Stimulated activated naive CD8-positive, alpha-beta T cell treated with anti-CD3 and anti-CD28 coated beads, Interleukin-15, Interleukin-2, amounts not matched to agents 100 U/mL and 50 U/mL, for 24 hours (primary cell): Measurements from ENCODE around the gene GNAT1.

ENCODE experiments used
- ATAC-seq: fragments of 150-1000 bp; cut with Tn5 transposase; one replicate; pipeline ENCODE4 v1.10.0; 2021
- DNase-seq: peaks from one replicate; pipeline ENCODE4 v3.0.0; 2021

The GNAT1 gene

DNA sequence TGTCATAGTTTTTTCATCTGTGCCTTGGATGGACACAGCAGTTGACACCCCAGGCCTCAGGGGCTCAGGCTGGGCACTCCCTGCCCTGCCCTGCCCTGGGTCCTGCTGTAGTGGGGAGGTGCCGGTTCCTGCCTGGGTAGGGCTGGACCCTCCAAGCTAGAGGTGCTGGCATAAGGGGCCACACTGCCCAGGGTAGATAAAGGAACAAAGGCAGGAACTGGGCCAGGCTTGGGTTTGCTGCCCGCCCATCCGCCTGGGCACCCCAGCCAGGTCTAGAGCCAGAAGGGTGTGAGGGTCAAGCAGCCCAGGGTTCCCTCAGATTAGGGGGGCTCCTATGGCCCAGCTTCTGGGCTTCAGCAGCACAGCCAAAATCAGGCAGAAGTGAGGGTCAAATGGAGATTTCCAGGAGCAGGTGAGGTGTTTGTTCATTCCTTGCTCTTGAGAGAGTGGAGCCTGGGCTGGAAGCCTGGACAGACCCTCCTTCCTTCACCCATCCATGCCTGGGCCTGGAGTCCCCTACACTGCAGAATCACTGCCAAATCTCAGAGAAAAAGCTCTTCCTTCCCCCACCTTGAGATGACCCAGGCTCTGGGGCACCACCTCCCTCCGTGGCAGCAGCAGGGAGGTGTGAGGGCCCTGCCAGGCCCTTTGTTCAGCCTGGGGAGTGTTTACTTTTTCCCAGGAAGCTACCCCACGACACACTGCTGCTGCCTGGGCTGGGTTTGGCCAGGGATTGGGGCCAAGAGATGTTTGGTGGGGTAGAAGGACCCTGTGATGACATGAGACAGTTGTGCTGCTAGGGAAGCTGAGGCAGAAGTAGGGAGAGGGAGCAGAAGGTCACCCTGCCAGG is 29.2 kb upstream of the GNAT1 start:
- DNase-seq = no peak

DNA sequence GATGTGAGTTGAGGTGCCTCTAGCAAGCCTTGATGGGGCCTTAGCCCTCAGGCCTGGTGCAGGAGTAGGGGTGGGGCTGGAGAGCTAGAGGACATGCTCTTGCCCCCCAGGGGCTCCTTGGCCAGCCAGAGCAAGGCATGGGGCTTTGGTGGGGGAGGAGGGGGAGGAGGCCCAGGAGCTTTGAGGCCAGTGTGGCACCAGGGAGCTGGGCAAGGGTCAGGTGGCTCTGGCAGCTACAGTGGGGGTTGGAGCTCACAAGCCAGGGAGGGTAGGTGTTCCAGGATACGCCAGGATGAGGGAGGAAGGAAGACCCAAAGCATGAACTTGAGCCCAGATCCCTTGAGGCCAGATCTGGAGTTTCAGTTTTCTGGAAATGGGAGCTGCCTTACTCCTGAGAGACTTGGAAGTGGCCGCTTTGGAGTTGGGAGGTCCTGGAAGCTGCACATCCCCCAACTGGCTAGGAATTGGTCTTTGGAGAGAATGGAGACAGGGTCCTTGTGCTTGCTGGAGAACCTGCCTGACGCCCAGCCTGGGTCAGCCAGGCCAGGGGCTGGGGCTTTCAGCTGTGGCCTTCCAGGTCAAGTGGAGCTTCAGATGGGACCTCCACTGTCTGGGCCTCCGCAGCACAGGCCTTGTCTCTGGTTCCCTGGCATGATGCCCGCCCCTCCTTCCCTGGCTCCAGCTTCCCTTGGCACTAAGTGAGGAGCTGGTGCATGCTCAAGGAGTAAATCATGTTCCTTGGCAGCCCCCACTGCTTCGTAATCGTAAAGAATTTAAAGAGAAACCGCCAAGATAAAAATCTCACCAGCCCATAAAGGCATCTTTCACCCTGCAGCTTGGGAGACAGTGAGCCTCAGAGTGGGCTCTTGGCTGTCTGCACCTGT is 27.6 kb upstream of the GNAT1 start:
- ATAC-seq (no peak), DNase-seq (no peak)

More for the DNA sequence above, 29.2 kb upstream of the GNAT1 start:
- no peak for ATAC-seq

DNA sequence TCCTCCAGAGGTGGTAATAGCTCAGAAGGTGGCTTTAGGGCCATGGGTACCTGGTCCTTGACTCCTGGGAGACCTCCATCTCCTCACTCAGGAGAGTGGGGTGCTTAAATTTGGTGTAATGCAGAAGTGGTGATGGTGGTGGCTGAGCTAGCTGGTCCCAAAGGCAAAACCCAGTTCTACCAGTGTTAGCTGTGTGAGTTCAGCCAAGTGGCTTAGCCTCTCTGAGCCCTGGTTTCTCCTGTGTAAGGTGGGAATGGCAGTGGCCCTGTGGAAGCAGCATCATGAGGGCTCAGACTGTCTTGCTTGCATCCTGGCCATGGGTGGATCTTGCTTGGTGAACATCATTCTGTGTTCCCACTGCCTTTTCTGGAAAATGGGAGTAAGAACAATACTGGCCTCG is 26.9 kb upstream of the GNAT1 start:
- ATAC-seq (no peak), DNase-seq (no peak)

DNA sequence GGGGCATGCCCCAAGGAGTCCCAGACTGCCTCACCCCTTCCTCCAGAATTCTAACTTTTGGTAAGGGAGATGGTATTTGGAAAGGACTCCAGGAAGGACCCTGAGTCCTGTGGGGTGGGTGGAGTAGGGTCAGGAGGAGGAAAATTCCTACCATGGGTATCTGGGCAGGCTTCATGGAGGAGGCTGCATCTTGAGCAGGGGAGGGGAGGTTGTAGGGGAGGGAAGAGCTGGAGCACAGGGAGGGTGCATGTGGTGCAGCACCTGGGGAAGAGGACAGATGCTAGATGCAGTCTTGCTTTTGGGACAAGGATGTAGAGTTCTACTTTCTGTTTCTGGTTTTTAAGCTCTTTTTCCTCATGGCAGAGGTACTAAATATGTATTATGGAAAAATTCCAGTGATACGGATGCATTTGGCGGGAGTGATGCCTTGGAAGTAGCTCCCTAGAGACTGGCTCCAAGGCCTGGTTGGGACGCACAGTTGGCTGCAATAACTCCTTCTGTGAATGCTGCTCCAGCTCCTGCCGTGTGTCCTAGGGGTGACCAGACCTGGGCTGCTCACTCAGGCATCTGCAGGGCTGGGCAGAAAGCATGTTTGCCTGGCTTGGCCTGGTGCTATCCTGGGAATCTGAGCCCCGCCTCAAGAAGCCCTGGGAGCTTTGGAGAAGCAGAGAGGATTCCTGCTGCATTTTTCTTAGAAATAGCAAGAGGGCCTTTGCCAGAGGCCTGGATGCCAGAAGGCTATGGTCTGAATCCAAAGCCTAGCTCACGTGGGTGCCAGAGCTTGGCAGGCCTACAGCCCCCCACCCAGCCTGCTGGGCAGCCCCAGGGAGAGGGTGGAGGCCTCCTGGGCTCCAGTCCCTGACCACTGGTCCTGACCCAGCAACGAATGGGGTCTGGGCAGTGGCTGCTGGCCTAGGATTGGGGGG is 26.2 kb upstream of the GNAT1 start:
- ATAC-seq (no peak), DNase-seq (no peak)

DNA sequence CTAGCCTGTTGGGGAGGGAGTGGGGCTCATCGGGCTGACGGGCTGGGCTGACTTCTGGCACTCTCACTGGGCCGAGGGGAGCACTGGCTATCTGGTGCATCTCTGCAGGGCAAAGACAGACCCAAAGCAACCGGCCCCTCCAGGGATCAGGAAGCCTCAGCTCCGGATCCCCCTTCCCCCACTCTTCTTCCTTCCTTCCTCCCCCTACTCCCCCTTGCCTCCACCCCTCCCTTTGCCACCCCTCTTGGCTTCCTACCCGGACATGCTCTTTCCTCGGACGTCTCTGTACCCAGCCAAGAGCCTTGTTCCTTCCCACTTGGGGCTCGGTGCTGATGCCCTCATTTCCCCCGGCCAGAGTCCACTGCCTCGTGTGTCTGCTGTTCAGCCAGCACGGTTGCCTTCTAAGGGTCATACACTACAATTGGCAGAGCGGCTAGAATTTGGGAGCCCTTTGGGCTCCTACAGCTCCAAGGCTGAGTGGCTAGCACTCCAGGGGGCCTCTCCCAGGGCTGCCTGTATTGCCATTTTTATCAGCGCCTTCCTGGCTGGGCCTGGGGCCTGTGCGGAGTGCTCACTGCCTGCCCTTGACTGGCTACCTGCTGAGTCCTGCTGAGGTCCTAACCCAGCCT is 25.4 kb upstream of the GNAT1 start:
- DNase-seq (no peak), ATAC-seq (no peak)

DNA sequence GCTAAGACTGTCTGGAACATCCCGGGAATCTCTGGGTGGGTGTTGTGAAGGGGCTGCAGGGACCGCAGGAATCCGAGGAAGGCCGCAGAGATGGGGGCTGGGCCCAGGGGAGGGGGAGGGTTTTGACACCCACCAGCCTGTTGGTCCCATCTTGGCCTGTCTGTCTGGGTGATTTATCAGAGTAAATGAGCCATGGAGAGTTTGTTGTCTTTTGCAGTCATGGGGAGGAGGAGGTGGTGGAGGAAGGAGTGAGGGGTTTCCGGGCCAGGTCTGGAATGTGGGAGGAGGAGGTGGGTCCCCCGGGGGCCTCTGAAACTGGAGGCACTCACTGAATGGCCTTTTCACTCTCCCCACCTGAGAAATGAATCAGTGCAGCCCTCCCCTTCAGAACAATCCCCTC is 24.8 kb upstream of the GNAT1 start:
- DNase-seq (no peak), ATAC-seq (no peak)

DNA sequence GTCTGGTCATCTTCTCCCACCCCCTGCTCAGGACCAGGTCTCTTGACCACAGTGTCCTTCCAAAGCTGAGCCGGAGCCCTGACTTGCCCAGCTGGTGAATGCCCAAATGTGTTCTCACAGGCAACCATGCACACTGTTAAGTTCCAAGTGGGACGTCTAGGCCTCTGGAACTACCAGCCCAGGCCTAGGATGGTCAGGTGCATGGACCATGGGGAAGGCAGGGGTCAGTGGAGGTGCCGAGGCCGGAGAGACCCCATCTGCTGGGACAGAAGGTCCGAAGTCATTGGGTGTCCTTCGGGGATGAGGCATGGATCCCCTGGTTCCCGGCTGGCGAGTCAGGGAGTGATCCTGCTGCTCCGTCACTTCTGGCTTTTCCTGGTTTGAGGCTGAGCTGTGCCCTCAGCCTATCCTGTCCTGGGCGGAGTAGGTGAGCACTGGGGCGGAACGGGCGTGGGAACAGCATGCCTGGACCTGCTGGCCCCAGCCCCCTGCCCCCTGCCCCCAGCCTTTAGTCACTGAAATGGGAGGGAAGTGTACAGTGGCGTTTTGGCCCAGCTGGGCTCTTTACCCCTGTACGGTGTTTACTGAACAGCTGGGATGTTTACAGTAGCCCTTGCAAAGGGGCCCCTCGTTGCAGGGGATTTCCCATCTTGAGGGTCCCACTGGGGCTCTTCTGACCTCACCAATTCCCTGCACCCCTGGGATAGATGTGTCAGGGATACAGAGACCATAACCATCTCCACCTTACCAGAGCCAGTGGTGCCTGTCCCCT is 24.2 kb upstream of the GNAT1 start:
- ATAC-seq (no peak), DNase-seq (no peak)

DNA sequence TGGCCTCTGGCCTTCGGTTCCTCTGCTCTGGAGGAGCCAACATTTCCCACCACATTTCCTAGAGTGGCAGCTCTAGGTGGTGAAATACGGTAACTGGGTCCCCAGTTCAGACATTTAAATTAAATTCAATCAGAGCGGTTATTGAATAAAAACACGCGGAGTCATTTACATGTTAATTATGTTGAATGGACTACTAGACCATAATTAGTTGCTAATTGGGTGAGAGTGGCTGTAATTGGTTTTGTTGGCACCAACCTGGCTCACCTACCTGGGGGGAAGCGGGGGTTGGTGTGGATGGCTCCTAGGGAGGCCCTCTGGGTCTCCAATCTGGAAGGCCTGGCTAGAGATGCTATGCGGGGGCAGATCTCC is 23.6 kb upstream of the GNAT1 start:
- ATAC-seq (no peak), DNase-seq (no peak)

DNA sequence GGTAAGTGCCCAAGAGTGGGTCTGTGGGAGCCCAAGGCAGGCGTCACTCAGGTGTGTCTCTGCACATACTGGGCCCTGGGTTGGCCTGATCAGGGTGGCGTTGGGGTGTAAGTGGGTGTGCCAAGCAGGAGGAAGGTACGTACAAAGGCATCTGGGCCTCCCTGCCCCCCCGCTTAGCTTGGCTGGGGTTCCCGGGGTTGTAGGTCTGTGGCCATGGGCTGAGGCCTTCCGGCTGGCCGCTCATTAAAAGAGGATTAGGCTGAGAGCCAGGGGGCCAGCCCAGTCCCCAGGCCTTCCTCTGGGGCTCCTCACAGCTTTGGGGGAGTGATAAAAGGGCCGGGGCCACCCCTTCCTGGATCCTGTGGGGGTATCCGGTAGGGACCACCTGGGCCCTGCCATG is 23.0 kb upstream of the GNAT1 start:
- ATAC-seq = no peak

DNA sequence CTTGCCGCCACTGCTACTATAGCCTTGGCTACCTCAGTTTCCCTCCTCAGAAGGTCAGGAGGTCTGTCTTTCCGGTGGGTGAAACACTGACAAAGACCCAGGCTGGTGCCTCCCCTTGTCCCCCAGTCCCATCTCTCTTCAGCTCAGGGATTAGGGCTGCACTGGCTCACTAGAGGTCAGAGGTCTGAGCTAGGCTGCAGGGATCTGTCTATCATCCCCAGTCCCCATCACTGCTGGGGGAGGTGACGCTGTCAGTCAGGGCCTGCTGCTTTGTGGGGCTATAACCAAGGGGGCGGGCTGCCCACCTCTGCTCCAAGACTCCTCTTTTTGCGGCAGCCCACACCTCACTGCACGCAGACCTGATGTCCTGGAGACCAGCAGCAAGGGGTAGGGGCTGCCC is 22.6 kb upstream of the GNAT1 start:
- DNase-seq (no peak), ATAC-seq (no peak)

More for the DNA sequence above, 23.0 kb upstream of the GNAT1 start:
- DNase-seq = no peak

DNA sequence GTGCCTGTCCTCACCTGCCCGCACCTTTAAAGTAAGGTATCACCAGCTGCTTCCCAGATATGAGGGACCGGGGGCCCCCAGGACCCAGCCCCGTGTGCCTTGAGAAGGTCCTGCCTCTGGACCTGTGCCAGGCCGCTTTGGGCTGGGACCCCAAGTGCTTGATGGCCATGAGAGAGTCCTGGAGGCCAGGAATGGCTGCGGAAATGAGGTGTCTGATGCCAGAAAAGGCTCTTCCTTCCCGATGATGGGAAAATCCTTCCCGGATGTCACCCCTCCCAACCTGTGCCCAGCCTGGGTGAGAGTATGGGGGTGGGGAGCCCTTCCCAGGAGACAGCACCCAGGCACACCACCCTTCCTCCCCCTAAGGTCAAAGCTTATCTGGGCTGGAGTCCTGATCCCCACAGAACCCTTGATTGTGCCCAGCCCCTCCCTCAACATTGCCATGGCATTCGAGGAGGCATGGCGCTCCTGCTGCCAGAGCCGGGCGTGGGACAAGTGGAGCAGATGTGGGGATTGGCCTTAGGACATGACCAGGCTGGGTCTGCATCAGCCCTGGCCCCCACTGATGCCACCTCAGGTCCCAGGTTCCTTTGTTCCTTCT is 22.1 kb upstream of the GNAT1 start:
- no peak for ATAC-seq
- no peak for DNase-seq

DNA sequence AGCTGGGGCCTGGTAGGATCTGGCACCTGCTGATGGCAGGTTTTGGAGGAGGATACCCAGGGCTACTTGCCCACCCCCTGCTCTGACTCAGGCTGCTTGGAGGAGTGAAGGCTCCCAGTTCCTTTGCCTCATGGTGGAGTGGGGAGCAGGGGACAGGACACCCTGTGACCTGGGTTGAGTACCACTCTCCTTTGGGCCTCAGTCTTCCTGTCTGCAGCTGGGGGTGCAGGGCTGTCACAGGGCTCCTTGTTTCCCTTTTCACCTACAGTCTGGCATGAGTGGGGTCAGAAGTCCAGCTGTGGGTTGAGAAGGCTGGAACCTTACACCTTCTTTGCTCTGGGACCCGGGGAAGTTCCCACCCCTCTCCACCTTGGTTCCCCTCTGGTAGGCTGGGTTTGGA is 21.6 kb upstream of the GNAT1 start:
- ATAC-seq (no peak), DNase-seq (no peak)

DNA sequence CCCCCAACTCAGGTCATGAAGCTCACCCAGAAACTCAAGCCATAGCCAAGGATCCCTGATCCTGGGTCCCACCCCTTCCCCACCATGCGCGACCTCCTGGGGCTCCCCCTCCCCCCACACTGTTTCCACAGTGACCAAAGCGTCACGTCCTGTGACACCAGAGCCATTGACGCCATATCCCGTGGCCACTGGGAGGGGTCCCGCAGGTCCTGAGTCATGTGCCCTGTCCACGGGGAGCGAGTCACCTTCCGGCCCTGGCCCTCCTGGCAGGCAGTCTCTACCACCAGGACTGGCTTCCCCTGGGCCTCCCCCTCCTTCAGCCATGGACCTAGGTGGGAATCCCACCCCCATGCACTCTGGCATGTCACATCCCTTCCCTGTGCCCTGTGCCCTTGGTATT is 20.7 kb upstream of the GNAT1 start:
- no peak for DNase-seq
- ATAC-seq = no peak

DNA sequence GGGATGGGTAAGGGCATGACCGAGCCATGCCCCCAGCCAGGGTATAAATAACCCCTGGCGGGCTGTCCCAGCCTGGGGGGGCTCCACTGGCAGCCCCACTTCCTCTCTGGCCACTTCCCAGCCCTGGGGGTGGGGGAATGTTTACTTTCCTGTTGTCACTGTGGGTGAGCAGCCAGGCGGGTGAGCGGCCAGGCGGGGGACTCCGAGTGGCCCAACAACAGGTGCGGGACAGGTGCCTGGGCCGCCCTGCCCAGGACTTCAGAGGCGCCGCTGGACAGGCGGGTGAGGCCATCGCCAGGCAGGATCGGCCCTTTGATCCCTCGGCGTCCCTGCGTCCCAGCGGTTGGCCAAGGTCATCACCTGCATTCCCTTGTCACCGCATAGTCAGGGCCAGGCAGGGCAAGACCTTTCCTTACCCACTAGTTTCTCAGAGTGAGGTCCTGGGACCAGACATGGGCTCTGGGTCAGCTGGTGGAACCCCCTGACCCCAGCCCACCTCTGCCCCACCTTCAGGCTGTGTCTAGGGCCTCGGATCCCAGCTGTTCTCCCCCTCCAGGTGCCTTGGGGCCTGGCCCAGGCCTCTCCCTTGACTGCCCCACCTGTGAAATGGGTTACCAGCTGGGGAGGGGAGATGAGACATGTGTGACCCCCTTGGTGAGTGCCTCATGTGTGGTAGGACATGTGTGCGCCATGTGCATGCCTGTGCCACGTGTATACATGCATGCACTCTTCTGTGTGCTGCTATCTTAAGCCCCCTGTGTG is 19.7 kb upstream of the GNAT1 start:
- ATAC-seq = no peak
- DNase-seq = no peak

DNA sequence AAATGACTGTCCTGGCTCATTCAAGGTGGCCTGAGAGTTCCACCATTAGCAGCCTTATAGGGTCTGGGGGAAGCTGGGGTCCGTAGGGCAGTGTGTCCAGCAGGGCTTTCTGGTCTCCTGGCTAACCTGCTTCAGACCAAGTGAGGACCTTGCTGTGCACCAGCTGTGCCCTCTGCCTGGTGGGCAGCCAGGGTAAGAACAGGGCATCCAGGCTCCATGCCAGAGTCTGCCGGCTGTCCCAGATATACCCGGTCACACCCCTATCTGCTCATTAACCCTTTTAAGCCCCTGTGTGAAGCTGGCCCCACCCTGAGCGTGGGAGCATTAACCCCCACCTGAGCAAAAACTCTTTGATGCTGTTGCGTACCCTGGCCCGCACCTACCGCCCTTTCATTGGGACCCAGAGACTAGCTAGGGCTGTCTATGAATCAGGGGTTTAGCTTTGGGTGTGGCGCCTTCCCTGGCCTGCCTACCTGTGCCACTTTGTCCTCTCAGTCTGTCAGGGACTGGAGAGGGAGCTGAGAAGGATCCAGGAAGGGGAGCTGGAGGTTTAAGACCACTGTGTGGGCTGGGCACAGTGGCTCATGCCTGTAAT is 18.7 kb upstream of the GNAT1 start:
- ATAC-seq = no peak

DNA sequence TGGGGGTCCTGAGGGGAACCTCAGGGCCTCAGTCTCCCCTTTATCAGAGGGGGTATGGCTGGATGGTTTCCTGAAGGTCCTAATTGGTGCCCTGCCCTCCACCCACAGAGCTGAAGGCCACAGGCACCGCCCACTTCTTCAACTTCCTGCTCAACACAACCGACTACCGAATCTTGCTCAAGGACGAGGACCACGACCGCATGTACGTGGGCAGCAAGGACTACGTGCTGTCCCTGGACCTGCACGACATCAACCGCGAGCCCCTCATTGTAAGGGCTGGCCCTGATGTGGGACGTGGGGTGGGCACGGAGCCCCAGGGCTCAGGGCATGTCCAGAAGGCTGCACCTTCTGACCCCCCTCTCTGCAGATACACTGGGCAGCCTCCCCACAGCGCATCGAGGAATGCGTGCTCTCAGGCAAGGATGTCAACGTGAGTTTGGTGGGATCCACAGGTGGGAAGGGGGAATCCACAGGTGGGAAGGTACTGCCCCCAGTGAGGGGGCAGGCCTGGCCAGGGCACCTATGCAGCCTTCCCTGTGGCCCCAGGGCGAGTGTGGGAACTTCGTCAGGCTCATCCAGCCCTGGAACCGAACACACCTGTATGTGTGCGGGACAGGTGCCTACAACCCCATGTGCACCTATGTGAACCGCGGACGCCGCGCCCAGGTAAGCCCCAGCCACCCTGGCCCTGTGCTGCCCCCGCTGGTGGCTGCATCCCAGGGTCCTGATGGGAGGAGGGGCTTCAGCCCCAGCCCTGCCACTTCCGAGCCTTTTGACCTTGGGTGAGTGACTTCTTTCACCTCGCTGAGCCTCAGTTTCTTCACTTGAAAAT is 17.5 kb upstream of the GNAT1 start:
- DNase-seq (no peak), ATAC-seq (no peak)

More for the DNA sequence above, 18.7 kb upstream of the GNAT1 start:
- DNase-seq = no peak

DNA sequence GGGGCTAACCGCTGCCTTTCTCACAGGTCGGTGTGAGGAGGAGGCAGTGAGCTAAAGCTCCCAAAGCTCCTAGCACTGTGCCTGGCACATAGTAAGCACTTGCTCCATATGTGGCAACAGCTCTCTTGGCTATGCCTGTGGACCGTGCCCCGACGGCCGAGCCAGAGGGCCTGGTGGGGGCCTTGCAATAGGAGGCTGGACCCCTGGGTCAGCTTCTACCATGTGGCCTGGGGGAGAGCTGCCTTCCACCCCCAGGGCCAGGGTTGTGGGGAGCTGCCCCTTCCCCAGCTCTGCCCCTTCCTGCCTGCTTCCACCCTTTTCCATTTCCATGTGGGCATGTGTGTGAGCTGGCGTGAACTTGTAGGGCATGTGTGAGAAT is 16.9 kb upstream of the GNAT1 start:
- DNase-seq = no peak

DNA sequence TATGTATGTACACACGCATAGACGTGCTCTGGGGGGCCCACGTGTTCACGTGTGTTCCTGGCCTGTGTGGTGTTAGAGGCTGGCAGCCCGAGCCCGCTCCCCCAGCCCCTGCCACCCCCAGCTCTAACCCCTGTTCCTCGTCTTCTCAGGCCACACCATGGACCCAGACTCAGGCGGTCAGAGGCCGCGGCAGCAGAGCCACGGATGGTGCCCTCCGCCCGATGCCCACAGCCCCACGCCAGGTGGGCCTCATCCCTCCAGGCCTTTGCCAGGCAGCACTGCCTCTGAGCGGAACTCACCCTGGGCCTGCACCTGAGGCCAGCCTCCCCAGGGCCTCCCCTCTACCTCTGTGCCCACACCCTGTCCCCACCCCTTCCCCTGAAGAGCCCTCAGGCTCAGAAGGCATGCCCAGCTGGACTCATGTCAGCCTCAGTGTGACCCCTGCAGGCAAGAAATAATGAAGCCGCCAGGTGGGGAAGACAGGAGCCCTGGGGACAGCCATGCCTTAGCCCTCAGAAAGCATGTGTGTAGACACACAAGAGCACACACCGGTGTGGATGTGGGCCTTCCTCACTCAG is 16.4 kb upstream of the GNAT1 start:
- ATAC-seq = no peak
- no peak for DNase-seq

More for the DNA sequence above, 16.9 kb upstream of the GNAT1 start:
- ATAC-seq = no peak
